ENCODE measurements around the gene TET1. TPM values are rescaled to one million over a fixed set of nuclear protein-coding genes. Genes with fewer than 3 reads are reported as not detected.

Gene TET1
- total and polyA plus RNA-seq, 2 of the 13 experiments (the other 11 are each of a cell fraction or from before 2014, with no cell fraction given): 6.9 to 7.3 TPM

DNA sequence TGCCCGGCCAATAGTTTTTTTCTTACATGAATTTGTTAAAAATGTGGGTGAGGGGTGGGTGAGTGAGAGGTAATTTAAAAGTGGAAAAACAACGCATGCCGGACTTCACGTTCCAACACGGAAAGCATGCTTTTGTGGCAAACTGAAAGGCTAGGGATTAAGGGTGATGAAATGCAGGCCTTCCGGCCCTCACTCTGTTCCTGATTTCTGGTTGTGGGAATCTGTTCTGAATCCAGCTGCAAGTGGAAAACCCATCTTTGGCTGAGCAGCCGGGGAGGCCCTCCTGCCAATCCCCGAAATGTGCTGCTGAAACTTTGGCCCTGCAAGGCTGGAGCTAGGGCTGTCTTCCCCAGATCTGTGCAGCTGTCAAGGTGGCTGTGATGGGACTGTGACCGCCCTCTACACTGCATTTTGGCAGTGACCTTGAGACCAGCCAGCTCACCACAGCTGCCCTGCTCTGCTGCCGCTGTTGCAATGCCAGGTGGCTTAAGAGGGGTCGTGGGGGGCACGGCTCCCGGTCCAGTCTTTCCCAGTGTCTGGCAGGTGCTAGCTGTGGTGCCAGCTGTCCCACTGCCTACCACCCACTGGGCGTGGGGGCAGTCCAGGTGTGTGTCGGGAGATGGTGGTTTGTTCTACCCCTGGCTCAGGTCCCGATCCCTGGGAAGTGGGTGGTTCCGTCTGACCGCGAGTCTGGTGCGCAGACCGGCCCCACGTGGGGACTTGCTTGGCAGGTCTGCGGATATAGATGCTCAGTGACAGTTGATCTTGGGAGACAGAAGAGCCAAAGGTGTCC is 39.0 kb downstream of the TET1 start (continued):
- TF ChIP-seq ZNF263 (CRISPR knock-in tag; IDR thresholded peaks at IDR 0.05) (no peak), STAG1 (CRISPR knock-in tag; IDR thresholded peaks at IDR 0.05) (peak; percentile 14; the same call in 1 of the 2 replicates), NKX3-1 (CRISPR knock-in tag; IDR thresholded peaks at IDR 0.05) (0 out of 2 replicates have a peak, but pooled peaks have one; percentile 29), HDAC2 (CRISPR knock-in tag; IDR thresholded peaks at IDR 0.05) (no peak), NFYC (CRISPR knock-in tag; IDR thresholded peaks at IDR 0.05) (no peak), MAFG (CRISPR knock-in tag; IDR thresholded peaks at IDR 0.05) (no peak), ZNF136 (CRISPR knock-in tag; IDR thresholded peaks at IDR 0.05; ENCODE audit: low read depth) (no peak), MTA3 (CRISPR knock-in tag; IDR thresholded peaks at IDR 0.05) (no peak), SP1 (IDR thresholded peaks at IDR 0.05) (no peak), SP1 (CRISPR knock-in tag; IDR thresholded peaks at IDR 0.05) (no peak), ZNF850 (CRISPR knock-in tag; conservative IDR thresholded peaks at IDR 0.05) (no peak), FOSL2 (CRISPR knock-in tag; IDR thresholded peaks at IDR 0.05) (peak; percentile 45; the same call in 1 of the 2 replicates), ZNF790 (CRISPR knock-in tag; IDR thresholded peaks at IDR 0.05; ENCODE audit: borderline replicate concordance) (no peak; the same call in 1 of the 2 replicates)
- TF ChIP-seq, protein P1, sequence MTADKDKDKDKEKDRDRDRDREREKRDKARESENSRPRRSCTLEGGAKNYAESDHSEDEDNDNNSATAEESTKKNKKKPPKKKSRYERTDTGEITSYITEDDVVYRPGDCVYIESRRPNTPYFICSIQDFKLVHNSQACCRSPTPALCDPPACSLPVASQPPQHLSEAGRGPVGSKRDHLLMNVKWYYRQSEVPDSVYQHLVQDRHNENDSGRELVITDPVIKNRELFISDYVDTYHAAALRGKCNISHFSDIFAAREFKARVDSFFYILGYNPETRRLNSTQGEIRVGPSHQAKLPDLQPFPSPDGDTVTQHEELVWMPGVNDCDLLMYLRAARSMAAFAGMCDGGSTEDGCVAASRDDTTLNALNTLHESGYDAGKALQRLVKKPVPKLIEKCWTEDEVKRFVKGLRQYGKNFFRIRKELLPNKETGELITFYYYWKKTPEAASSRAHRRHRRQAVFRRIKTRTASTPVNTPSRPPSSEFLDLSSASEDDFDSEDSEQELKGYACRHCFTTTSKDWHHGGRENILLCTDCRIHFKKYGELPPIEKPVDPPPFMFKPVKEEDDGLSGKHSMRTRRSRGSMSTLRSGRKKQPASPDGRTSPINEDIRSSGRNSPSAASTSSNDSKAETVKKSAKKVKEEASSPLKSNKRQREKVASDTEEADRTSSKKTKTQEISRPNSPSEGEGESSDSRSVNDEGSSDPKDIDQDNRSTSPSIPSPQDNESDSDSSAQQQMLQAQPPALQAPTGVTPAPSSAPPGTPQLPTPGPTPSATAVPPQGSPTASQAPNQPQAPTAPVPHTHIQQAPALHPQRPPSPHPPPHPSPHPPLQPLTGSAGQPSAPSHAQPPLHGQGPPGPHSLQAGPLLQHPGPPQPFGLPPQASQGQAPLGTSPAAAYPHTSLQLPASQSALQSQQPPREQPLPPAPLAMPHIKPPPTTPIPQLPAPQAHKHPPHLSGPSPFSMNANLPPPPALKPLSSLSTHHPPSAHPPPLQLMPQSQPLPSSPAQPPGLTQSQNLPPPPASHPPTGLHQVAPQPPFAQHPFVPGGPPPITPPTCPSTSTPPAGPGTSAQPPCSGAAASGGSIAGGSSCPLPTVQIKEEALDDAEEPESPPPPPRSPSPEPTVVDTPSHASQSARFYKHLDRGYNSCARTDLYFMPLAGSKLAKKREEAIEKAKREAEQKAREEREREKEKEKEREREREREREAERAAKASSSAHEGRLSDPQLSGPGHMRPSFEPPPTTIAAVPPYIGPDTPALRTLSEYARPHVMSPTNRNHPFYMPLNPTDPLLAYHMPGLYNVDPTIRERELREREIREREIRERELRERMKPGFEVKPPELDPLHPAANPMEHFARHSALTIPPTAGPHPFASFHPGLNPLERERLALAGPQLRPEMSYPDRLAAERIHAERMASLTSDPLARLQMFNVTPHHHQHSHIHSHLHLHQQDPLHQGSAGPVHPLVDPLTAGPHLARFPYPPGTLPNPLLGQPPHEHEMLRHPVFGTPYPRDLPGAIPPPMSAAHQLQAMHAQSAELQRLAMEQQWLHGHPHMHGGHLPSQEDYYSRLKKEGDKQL (CRISPR knock-in tag; IDR thresholded peaks at IDR 0.05; ENCODE audit: low read depth): no peak
- TF ChIP-seq, protein P2, sequence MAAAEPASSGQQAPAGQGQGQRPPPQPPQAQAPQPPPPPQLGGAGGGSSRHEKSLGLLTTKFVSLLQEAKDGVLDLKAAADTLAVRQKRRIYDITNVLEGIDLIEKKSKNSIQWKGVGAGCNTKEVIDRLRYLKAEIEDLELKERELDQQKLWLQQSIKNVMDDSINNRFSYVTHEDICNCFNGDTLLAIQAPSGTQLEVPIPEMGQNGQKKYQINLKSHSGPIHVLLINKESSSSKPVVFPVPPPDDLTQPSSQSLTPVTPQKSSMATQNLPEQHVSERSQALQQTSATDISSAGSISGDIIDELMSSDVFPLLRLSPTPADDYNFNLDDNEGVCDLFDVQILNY (CRISPR knock-in tag; conservative IDR thresholded peaks at IDR 0.05): no peak
- TF ChIP-seq, protein P3, sequence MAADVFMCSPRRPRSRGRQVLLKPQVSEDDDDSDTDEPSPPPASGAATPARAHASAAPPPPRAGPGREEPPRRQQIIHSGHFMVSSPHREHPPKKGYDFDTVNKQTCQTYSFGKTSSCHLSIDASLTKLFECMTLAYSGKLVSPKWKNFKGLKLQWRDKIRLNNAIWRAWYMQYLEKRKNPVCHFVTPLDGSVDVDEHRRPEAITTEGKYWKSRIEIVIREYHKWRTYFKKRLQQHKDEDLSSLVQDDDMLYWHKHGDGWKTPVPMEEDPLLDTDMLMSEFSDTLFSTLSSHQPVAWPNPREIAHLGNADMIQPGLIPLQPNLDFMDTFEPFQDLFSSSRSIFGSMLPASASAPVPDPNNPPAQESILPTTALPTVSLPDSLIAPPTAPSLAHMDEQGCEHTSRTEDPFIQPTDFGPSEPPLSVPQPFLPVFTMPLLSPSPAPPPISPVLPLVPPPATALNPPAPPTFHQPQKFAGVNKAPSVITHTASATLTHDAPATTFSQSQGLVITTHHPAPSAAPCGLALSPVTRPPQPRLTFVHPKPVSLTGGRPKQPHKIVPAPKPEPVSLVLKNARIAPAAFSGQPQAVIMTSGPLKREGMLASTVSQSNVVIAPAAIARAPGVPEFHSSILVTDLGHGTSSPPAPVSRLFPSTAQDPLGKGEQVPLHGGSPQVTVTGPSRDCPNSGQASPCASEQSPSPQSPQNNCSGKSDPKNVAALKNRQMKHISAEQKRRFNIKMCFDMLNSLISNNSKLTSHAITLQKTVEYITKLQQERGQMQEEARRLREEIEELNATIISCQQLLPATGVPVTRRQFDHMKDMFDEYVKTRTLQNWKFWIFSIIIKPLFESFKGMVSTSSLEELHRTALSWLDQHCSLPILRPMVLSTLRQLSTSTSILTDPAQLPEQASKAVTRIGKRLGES (CRISPR knock-in tag; IDR thresholded peaks at IDR 0.05; ENCODE audit: borderline replicate concordance): no peak
- TF ChIP-seq, protein P4, sequence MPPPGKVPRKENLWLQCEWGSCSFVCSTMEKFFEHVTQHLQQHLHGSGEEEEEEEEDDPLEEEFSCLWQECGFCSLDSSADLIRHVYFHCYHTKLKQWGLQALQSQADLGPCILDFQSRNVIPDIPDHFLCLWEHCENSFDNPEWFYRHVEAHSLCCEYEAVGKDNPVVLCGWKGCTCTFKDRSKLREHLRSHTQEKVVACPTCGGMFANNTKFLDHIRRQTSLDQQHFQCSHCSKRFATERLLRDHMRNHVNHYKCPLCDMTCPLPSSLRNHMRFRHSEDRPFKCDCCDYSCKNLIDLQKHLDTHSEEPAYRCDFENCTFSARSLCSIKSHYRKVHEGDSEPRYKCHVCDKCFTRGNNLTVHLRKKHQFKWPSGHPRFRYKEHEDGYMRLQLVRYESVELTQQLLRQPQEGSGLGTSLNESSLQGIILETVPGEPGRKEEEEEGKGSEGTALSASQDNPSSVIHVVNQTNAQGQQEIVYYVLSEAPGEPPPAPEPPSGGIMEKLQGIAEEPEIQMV (CRISPR knock-in tag; IDR thresholded peaks at IDR 0.05; ENCODE audit: low read depth): peak; percentile 56; the same call in 1 of the 2 replicates
- TF ChIP-seq, protein P5, sequence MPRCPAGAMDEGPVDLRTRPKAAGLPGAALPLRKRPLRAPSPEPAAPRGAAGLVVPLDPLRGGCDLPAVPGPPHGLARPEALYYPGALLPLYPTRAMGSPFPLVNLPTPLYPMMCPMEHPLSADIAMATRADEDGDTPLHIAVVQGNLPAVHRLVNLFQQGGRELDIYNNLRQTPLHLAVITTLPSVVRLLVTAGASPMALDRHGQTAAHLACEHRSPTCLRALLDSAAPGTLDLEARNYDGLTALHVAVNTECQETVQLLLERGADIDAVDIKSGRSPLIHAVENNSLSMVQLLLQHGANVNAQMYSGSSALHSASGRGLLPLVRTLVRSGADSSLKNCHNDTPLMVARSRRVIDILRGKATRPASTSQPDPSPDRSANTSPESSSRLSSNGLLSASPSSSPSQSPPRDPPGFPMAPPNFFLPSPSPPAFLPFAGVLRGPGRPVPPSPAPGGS (CRISPR knock-in tag; IDR thresholded peaks at IDR 0.05): no peak

All from HepG2 (cell line).